Ramos (cell line): Measurements from ENCODE around the gene PRRX1.

ENCODE experiments used
- in situ Hi-C: fragments of 300-500 bp; cut with MboI; formaldehyde crosslinking; loops from one replicate; pipeline ENCODE4 v1.14.3; 2022; ENCODE audit warnings: low sequenced_read_pairs; ENCODE audit not compliant: unreplicated experiment

Gene PRRX1

DNA sequence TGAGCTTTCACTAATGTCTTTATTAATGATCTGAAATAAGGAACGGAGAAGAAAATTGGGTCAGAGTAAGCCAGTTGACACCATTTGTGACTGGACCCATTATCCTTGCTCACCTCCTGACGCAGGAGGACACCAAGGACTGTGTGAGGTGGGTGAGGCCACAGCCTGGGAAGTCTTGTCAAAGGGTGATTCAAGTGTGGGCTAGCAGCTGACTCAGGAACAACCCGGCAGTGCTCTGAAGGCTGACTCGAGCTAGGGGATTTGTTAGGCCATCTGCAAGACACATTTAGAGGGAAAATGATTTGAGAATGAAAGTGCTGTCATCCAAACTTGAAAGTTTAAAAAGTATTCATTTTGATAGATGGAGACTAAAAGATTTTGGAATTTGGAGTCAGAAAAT, 21.2 kb downstream of the PRRX1 start:
- in situ Hi-C loops = loop anchor here (25.0 kb wide), 1 partner anchor 627 kb away; the partner anchor contains the start of gene FMO4

DNA sequence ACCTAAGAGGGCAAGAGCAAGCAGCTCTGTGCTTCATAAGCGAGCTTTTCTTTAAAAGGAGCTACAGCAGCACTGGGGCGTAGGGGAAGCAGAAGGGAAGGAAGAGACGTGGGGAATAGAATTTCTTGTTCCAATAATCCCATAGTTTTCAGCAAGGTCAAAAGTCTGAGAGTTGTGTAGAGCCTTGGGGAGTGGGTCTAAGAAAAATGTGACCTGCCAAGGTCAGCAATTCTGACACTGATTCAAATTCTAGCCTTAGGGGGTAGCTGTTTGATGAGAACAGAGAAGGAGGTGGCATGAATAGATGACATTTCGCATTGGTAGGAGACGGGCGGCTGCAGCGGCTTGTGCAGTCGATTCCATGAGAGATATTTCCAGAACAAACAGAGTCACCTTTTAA, 22.4 kb downstream of the PRRX1 start:
- in situ Hi-C loops = loop anchor here (25.0 kb wide), 1 partner anchor 626 kb away; the partner anchor contains the start of gene FMO4

DNA sequence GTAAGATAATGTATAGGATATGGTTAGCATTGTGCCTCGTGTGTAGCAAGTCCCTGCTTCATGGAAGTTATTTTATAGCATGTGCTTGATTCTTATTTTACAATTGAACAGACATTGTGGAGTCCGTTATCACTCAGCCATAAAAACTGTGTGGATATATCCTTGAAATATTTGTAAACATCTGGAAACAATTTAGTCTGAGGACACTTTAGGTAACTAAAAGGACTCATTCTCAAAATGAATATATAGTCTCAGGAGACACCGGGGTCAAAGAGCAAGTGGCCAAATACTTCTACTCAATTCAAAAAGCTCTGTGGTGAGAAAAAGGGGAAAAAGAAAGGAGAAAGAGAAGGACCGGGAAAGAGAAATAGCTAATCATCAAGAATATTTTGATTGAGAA, 23.7 kb downstream of the PRRX1 start:
- in situ Hi-C loops = loop anchor here (25.0 kb wide), 1 partner anchor 625 kb away; the partner anchor contains the start of gene FMO4

DNA sequence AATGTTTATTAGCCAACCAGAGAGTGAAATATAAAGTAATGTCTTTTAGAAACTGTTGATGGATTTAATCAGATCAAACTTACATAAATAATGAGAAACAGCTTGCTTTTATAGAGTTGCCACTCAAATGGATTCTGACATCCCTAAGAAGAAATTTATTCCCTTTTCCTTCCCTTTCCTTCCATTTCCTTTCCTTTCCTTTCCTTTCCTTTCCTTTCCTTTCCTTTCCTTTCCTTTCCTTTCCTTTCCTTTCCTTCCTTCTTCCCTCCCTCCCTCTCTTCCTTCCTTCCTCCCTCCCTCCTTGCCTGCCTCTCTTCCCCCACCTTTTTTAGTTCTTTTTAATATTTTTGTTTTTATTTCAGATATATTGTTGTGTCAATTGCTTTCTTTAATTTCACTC, 27.3 kb downstream of the PRRX1 start:
- in situ Hi-C loops = loop anchor here (25.0 kb wide), 1 partner anchor 621 kb away; the partner anchor contains the start of gene FMO4

DNA sequence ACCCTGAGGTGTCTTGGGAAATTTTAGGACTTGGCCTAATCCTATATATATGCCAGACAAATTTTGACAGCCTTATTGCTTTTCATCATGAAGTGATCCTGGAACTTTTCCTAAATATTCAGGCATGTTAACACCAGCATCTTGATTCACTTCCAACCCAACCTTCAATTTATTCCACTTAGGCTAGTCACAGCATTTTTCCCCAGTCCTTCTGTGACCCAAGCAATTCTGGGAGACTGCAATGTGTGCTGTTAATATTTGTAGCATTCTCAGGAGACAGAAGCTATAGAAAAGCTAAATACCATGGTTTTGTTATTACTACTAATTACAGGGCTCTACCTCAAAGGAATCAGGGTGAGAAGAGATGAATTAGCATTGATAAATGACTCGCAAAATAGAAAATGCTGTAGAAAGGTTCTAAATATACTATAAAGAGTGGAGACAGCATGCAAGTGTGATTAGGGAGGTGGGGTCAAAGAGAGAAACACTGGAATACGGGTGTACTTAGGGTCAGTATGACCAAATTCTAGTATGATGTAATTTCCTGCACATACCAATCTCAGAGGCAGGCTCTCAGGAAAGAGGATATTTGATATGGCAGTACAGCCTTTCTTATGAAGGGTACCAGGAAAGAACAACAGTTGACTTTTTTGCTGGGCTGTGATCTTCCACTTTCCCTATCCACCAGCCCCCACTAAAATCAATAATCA, 29.1 kb downstream of the PRRX1 start:
- in situ Hi-C loops = loop anchor here (25.0 kb wide), 1 partner anchor 619 kb away; the partner anchor contains the start of gene FMO4

DNA sequence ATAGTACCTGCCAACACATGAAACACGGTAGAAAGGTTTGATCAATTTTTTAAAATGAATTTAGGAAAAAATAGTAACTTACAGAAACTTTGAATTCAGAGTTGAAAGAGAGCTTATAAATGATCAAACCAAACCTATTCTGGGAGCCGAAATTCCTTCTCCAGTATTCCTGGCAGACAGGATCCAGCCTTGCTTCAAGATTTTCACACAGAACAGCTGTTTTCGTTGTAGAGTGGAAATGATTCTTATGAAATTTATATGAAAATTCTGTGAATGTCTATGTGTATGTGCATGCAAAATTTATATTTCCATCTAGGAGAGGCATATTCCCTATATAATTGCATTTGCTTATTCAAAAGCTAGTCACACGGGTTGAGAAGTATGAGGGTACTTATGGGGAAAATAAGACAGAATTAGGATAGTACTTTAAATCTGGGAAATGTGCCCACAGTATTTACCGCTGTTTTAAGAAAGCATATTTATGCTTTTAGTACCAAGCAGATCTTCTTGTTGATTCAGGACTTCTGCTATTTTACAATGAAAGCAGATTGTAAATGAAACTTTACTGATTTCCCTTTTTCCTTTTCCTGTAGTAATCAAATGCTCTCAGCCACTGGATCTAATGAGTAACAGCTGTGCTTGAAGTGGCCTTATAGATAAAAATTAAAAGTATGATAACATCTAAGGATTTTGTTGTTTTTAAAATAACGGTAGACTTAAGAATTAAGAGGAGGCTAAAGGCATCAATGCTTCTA, 30.4 kb downstream of the PRRX1 start:
- in situ Hi-C loops = loop anchor here (25.0 kb wide), 1 partner anchor 618 kb away; the partner anchor contains the start of gene FMO4

DNA sequence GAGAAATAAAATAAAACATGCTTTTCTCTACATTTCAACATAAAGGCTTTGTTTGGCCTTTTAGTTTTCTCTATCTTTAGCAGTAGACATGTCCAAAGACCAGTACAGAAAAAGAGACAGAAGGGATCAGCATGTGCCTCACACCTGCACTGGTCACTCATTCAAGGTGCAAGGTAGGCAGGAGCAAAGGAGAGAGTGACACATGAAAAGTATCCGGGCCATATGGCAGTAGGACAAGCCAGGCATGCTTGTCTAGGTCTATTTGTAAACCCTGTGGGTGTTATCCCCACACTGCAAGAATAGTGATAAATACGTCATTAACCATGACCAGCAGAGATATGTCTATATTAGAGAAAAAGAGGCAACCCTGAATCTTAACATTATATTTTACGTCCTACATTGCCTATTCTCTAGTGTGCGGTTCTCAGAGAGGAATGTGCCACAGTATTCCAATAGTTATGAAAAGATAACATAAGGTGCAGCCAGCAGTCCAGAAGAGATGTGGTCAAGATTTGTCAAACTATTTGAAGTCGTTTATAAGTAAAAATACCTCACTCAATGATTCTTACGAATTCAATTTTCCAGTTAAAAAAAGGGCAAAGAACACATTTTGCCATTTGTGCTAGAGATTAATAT, 32.1 kb downstream of the PRRX1 start:
- in situ Hi-C loops = loop anchor here (25.0 kb wide), 1 partner anchor 616 kb away; the partner anchor contains the start of gene FMO4

DNA sequence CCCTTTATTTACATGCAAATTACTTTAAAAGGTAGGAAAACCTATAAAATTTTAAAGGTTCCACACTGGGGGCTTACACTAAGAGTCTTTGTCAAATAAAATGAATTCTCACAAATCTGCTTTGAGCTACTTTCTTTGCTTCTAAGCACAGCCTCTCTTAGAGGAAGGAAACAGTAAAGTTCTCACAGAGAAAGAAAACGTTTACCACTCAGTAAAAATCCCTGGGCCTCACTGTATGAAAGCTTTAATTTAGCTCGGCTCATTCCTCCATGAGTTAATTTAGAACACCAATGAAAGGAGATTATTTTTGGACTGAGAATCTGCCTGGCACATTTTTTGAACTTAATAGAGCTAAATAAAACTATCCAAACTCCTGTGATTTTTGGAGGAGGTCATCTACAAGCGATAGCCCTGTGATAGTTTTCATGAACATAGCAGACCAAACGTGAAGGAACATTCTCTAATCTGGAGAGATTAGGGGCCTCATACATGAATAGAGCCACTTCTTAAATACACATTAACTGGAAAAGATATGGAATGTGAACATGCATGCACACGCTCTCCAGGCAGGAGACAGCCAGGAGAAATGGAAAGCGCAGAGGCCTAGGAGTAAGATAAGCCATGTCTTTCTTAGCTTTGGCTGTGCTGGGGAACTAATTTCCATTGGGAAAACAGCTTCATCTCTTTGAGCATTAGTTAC, 32.8 kb downstream of the PRRX1 start:
- in situ Hi-C loops = loop anchor here (25.0 kb wide), 1 partner anchor 616 kb away; the partner anchor contains the start of gene FMO4

DNA sequence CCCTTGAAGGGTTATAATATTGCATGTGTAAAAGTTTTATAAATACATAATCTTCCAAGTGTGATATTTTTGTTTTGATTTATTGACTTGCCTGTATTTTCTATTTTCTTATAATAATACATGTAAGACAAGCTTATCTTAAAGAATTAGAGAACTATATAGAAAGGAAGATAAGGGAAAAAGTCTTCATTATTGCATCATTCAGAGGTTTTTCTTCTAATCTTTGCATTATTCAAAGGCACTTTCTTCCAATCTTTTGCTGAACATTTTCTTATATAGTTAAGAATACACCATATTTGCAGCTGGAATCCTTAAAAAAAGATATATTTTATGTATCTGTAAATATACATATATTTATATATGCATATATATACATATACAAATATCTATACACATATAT, 33.4 kb downstream of the PRRX1 start:
- in situ Hi-C loops = loop anchor here (25.0 kb wide), 1 partner anchor 615 kb away; the partner anchor contains the start of gene FMO4

DNA sequence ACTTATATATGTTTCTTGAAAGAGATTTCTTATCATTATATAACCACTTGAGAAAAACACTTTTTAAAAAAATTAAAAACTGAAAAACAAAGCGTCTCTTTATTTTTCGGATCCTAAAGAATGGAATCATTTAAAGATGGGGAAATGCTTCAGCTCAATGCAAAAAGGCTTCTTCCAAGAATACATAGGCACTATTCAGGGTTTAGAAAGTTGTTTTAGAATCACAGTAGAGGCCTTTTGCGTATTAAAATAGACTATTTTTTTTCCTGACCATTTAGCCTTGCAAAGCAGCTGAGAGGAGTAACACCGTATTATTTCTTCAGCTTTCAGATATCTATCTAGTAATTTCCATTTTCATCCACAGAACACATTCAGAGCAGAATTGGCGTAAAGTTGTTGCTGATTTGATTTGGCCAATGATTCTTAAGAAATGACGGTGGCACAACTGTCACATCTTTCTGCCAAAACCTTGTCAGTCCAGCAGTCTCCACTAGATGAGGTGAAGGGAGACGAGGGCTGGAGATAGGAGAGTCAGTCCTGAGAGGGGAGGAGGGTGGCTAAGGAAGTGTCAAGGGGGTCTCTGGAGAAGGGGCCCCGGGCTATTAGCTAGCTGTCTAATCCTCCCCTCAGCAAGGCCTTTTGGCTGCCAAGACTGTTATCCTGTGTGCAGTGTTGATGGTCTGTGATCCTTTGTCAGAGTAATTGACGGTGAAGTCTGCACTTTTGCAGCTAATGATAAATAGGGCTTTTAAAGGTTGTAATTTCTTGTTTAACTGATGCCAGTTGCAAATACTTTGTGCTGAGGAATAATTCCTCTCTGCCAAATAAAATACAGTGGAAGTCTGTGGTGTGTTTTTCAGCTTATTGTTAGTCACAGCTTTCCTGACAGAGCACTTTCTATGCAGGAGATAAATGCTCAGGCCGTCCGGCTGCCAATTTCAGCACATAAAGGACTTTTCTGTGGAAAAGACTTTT, 34.7 kb downstream of the PRRX1 start:
- in situ Hi-C loops = loop anchor here (25.0 kb wide), 1 partner anchor 614 kb away; the partner anchor contains the start of gene FMO4

DNA sequence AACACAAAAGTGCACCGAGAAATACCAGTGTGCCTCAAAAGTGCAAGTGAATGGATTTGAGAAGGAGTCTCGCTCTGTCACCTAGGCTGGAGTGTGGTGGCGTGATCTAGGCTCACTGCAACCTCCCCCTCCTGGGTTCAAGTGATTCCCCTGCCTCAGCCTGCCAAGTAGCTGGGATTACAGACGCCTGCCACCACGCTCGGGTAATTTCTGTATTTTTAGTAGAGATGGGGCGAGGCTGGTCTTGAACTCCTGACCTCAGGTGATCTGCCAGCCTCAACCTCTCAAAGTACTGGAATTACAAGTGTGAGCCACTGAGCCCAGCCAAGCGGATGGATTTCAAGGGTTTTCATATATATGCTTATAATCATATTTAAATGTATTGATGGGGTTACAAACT, 35.8 kb downstream of the PRRX1 start:
- in situ Hi-C loops = loop anchor here (25.0 kb wide), 1 partner anchor 613 kb away; the partner anchor contains the start of gene FMO4

DNA sequence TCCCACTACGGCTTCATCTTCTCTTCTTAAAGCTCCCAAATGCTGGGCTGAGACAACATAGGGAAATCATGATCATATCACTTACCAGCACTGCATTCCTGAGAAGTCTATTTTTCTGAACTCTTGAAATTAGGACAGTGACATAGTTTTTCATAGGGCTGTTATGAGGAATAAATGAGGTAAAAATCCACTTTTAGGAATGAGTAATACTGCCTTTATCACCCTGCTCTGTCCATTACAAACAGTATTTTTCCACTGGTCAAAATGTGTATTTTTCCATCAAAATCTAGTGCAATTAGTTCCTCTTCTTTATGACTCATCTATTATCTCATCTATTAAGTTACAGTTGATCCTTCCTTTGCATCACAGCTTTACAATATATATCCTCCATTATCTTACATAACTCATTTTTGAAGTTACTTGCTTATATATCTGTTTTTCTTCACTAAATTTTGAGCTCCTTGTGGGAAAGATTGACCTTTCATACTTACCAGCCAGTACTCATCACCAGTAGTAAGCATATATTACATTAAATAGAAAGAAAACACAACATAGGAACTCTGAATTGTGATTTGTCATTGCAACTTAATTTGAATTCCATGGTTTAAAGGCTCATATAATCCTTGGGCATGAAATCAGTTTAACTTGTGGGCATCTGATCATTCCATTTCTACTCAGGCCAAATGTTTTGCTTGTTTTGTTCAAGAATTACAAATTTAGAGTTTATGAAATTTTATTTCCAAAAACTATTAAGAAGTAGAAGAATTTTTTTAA, 37.1 kb downstream of the PRRX1 start:
- in situ Hi-C loops = no loop called here

DNA sequence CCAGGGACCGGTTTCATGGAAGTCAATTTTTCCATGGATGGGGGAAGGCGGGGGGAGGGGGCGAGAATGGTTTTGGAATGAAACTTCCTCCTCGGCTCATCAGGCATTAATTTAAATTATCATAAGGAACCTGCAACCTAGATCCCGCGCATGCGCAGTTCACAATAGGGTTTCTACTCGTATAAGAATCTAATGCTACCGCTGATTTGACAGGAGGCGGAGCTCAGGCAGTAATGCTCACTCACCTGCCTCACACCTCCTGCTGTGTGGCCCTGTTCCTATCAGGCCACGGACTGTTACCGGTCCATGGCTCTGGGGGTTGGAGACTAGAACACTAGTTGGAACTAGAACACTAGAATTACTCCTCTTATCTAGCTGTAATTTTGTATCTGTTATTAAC, 38.0 kb downstream of the PRRX1 start:
- in situ Hi-C loops = no loop called here

DNA sequence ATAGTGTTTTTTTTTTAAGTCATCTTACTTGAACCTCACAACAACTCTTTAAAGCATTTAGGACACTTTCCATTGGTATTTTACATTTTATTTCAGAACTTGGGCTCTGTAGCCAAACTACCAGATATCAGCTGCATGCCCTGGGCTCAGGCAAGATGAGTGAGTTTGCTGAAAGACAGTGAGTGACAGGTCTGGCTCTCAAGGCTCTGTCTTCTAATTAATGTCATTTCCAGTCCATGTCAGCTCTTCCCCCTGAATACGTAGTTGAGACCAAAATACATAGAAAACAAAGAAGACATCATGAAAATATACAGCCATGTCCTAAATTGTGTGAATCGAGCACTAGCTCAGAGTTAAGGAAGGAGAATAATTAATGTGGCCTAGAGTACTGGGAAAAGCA, 39.7 kb downstream of the PRRX1 start:
- in situ Hi-C loops = no loop called here

DNA sequence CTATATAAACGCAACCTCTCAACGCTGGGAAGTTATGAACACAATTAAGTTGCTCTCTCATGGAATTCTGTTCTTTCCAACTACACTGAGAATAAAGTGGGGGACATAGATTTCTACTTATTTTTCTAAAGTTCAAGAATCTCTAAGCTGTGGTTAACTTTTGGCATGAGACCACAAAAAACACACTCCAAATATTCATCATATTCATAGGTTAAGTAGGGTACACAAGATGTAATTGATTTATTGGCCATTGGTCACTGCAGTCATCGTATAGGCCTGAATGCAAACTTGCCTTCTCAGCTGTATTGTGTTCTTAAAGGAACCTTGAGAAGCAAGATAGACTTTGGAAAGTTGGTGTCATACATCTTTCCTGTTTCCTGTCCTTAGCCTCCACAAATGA, 40.3 kb downstream of the PRRX1 start:
- in situ Hi-C loops = no loop called here

DNA sequence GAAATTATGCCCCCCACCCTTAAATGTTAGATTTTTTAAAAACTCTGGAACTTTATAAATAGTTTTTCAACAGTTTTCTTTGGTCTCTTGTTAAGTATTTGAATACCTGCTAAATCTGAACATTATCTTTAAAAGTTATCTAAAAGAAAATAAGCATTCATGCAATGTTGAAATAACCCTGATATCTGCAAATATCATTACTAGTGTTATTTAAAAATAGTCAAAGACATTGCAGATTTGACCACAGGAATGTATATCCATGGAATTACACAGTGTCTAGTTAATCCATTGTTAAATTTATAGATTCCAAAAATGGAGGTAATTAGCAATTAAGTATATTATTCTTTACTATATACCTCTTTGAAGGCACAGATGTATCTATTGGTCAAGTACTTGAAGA, 42.0 kb downstream of the PRRX1 start:
- in situ Hi-C loops = no loop called here

DNA sequence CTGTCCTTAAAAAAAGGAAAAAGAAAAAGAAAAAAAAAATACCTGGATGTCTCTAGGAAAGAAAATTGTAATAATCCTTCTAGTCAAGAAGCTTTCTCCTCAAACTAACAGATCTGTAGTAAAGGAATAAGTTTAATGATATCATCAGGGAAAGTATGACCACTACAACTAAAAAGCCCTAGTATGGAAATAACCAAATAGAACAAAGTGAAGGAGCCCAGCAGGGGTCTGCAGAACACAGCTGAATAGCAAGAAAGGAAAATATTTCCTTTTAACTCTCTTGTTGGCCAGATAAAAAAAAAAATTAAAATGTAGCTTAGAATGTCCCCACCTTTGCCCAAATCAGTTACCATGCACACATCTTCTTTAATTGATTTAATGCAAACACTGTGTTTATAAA, 43.2 kb downstream of the PRRX1 start:
- in situ Hi-C loops = no loop called here
